Thyroid gland (tissue), 4 donors: ENCODE data around the gene SVOPL. TPM values are rescaled to one million over a fixed set of nuclear protein-coding genes. Genes with fewer than 3 reads are reported as not detected.

ENCODE experiments used
- DNase-seq, 2 donors: peaks; one replicate each; pipeline ENCODE4 v3.0.0-alpha.2; 2019
- H3K27ac ChIP-seq, 3 donors: fragments of 200-600 bp; sonication (generic); 1 replicate in 2 of 3; 2 replicates in 1 of 3; pipeline ENCODE4 v1.5.1; 2016 to 2019; ENCODE audit warnings: mild to moderate bottlenecking in 1 of 3, moderate library complexity in 1 of 3
- H3K27me3 ChIP-seq: fragments of 200-600 bp; sonication (generic); one replicate; pipeline ENCODE4 v1.5.1; 2019
- H3K36me3 ChIP-seq, 2 donors: fragments of 200-600 bp; sonication (generic); one replicate each; pipeline ENCODE4 v1.5.1; 2016 to 2019
- H3K4me1 ChIP-seq, 2 donors: fragments of 200-600 bp; sonication (generic); one replicate each; pipeline ENCODE4 v1.5.1; 2017 to 2019
- H3K4me3 ChIP-seq, 3 donors: fragments of 200-600 bp; sonication (generic); replicated peaks in 1 of 3; 1 replicate in 2 of 3; 2 replicates in 1 of 3; pipeline ENCODE4 v1.5.1; 2016; ENCODE audit warnings: mild to moderate bottlenecking in 1 of 3
- H3K9me3 ChIP-seq: fragments of 200-600 bp; sonication (generic); one replicate; pipeline ENCODE4 v1.5.1; 2017
- POLR2A ChIP-seq, 2 donors: fragments of 450-650 bp; IDR thresholded peaks; one replicate each; pipeline ENCODE4 v1.6.1; 2017; ENCODE audit warnings: antibody characterized with exemption in 2 of 2, mild to moderate bottlenecking in 2 of 2, moderate library complexity in 1 of 2
- WGBS, 2 donors: methylation state at CpG; one replicate each; pipeline ENCODE4 v1.1.5; 2017; 5-methylcytosine and 5-hydroxymethylcytosine counted together
- intact Hi-C: fragments of 100-400 bp; cut with DNase I; formaldehyde crosslinking; loops from one replicate; pipeline ENCODE4 v1.15.1; 2023
- total RNA-seq, 4 donors: library from RNA; depleted of rRNA; stranded (reverse); fragments of >200 nt; gene quantifications; one replicate each; pipeline ENCODE4 v1.2.3, GENCODE V29; 2016
- TF ChIP-seq, protein P1 (sequence below), 6 experiments: fragments of 200-600 bp in 3 of 6; fragments of 450-650 bp in 3 of 6; sonication (generic) in 3 of 6; IDR thresholded peaks; one replicate each; pipeline ENCODE4 v1.5.1; 2016 to 2019; ENCODE audit warnings: antibody characterized with exemption in 6 of 6, mild to moderate bottlenecking in 2 of 6, inconsistent platforms in 1 of 6, moderate library complexity in 1 of 6

SVOPL gene, protein sequence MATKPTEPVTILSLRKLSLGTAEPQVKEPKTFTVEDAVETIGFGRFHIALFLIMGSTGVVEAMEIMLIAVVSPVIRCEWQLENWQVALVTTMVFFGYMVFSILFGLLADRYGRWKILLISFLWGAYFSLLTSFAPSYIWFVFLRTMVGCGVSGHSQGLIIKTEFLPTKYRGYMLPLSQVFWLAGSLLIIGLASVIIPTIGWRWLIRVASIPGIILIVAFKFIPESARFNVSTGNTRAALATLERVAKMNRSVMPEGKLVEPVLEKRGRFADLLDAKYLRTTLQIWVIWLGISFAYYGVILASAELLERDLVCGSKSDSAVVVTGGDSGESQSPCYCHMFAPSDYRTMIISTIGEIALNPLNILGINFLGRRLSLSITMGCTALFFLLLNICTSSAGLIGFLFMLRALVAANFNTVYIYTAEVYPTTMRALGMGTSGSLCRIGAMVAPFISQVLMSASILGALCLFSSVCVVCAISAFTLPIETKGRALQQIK
- under 1 TPM in 1 of 4 donors, not detected in 3; 0.10 TPM for total RNA-seq

DNA sequence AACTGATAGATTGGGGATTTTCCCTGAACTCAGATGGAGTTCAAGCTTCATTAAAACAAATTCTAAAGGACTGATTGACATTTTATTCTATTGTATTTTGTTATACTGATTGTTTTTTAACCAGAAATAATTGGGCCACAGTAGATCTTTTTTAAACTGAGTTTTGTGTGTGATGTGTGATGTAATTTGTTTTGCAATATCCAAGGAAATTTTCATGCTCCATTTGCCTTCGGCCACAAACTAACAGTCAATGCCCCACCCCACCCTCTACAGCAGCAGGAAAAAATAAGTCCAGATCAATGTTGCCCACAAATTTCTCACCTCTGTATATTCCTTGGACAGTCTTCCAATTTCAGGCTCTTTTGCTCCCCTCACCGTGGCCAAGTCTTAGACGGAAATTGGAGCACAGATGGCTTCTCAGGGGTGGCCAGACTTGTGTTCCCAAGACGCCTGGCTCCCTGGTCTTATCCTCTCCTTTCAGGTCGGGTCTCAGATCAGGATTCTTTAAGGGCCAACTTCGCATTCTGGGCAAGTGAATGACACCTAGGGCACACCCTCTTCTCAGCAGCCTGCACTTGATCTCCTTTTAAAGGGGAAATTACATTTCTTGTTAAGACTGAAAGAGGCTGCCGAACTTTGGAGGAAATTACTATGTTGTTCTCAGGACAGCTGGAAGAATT, at the start of gene SVOPL:
Gene SVOPL (minus strand): TSS at position 506 of the 680 bp plus-strand sequence. CDS start 22,317 bp downstream, outside the sequence.
- no peak within 1 kb of the TSS for H3K27ac ChIP-seq
- H3K4me1 ChIP-seq: no peaks in the 10 kb centered on the region
- H3K4me3 ChIP-seq: no peak within 1 kb of the TSS
- no peaks in the 10 kb centered on the region for H3K9me3 ChIP-seq
- H3K27me3 ChIP-seq: no peaks in the 10 kb centered on the region
- intact Hi-C loops: no loop called here
- no peak for DNase-seq
- H3K36me3 ChIP-seq: no peaks in the 10 kb centered on the region
- 55 to 62% methylated on average over 7 of the region's 7 CpGs for WGBS, 2 donors
- TF ChIP-seq, protein P1, sequence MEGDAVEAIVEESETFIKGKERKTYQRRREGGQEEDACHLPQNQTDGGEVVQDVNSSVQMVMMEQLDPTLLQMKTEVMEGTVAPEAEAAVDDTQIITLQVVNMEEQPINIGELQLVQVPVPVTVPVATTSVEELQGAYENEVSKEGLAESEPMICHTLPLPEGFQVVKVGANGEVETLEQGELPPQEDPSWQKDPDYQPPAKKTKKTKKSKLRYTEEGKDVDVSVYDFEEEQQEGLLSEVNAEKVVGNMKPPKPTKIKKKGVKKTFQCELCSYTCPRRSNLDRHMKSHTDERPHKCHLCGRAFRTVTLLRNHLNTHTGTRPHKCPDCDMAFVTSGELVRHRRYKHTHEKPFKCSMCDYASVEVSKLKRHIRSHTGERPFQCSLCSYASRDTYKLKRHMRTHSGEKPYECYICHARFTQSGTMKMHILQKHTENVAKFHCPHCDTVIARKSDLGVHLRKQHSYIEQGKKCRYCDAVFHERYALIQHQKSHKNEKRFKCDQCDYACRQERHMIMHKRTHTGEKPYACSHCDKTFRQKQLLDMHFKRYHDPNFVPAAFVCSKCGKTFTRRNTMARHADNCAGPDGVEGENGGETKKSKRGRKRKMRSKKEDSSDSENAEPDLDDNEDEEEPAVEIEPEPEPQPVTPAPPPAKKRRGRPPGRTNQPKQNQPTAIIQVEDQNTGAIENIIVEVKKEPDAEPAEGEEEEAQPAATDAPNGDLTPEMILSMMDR (IDR thresholded peaks at IDR 0.05): no peak
- TF ChIP-seq POLR2A (IDR thresholded peaks at IDR 0.05): no peak

DNA sequence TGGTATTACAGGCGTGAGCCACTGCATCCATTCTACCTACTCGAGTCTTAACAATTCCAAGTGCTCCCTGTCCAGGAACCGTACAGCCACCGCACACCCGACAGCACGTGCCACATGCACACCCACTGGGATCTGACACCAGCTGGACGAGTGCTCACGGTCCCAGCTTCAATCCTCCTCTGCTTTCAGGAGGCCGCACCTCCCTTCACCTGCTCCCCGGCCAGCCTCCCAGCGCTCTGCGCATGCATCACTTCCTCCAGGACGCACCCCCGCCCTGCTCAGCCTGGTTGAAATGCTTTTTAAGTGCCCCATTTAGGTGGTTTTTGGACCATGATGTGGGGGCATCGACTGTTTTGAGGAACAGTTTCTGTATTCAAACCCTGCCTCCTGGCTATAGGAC, 49.3 kb upstream of the SVOPL start:
- WGBS, 2 donors: 96% methylated on average over 15 of the region's 15 CpGs
- no peak for DNase-seq
- TF ChIP-seq, protein P1 (IDR thresholded peaks at IDR 0.05): no peak
- no peak for TF ChIP-seq POLR2A (IDR thresholded peaks at IDR 0.05)
- intact Hi-C loops: no loop called here
- H3K27me3 ChIP-seq: no peaks in the 10 kb centered on the region
- no peaks in the 10 kb centered on the region for H3K9me3 ChIP-seq
- peaks cover 0 to 10% of the 10 kb centered on the region in 2 donors for H3K4me1 ChIP-seq
- H3K4me3 ChIP-seq: no peak overlapping the region
- H3K36me3 ChIP-seq: no peaks in the 10 kb centered on the region
- H3K27ac ChIP-seq: no peak overlapping the region

DNA sequence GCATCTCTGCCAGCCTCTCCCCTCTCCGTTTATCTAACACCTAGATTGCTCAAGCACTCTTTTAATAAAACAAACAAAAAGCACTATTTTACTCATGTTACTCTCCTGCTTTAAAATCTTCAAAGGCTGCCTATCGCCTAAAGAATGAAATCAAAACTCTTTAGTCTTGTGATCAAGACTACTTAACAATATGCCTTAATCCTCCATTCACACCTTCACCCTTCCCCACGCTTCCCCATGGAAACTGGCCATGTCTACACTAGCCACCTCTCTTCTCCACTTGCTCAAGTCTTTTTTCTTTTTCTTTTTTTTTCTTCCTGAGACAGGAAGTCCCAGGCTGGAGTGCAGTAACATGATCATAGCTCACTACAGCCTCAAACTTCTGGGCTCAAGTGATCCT, 48.8 kb upstream of the SVOPL start:
- no peak overlapping the region for H3K27ac ChIP-seq
- no peak for DNase-seq
- H3K27me3 ChIP-seq: no peaks in the 10 kb centered on the region
- no peaks in the 10 kb centered on the region for H3K9me3 ChIP-seq
- peaks cover 0 to 10% of the 10 kb centered on the region in 2 donors for H3K4me1 ChIP-seq
- no peak overlapping the region for H3K4me3 ChIP-seq
- no peaks in the 10 kb centered on the region for H3K36me3 ChIP-seq
- intact Hi-C loops: no loop called here
- 54 to 68% methylated on average over 3 of the region's 3 CpGs for WGBS, 2 donors
- no peak for TF ChIP-seq POLR2A (IDR thresholded peaks at IDR 0.05)
- TF ChIP-seq, protein P1 (IDR thresholded peaks at IDR 0.05): no peak

DNA sequence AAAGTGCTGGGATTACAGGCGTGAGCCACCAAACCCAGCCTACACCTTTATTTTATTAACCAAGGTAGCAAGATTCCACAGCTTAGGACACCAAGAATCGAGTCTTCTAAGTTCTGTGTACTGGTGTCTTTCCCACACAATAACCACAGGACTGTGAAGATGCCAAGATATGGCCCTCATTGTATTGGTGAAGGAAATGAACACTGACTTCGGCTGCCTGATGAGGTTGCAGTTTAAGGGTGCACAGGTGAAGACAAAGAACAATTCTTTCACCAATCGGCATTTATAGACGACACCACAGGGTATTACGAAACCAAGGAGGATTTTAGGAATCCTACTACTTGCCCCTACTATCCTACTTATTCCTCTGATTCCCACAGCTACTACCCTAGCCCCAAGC, 47.5 kb upstream of the SVOPL start:
- H3K27me3 ChIP-seq: no peaks in the 10 kb centered on the region
- H3K4me1 ChIP-seq: peaks cover 0 to 10% of the 10 kb centered on the region in 2 donors
- H3K9me3 ChIP-seq: no peaks in the 10 kb centered on the region
- intact Hi-C loops: no loop called here
- TF ChIP-seq, protein P1 (IDR thresholded peaks at IDR 0.05): no peak
- no peak for TF ChIP-seq POLR2A (IDR thresholded peaks at IDR 0.05)
- DNase-seq: no peak
- H3K4me3 ChIP-seq: no peak overlapping the region
- no peaks in the 10 kb centered on the region for H3K36me3 ChIP-seq
- H3K27ac ChIP-seq: no peak overlapping the region
- WGBS, 2 donors: 92 to 93% methylated on average over 6 of the region's 6 CpGs

DNA sequence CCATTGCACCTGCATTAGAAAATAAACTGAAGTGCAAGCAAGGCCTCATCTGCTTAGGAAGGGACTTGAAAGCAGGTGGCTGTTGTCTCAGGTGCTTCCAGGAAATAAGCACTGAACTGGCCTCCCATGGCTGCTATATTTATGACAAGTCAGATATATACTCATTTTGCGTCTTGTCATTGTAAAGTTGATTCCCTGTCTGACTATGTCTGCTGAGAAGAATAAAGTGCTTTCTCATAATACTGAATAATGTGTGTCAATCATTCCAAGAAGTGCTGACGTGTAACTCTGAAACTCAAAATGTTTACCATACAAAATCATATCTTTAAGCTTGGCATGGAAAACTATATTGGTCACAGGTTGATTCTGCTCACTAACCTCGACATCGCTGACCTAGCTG, 44.9 kb upstream of the SVOPL start:
- no peak for DNase-seq
- H3K36me3 ChIP-seq: no peaks in the 10 kb centered on the region
- H3K27ac ChIP-seq: no peak overlapping the region
- no peak overlapping the region for H3K4me3 ChIP-seq
- TF ChIP-seq, protein P1 (IDR thresholded peaks at IDR 0.05): no peak
- TF ChIP-seq POLR2A (IDR thresholded peaks at IDR 0.05): no peak
- WGBS, 2 donors: 87 to 95% methylated on average over 4 of the region's 4 CpGs
- no peaks in the 10 kb centered on the region for H3K4me1 ChIP-seq
- no peaks in the 10 kb centered on the region for H3K27me3 ChIP-seq
- H3K9me3 ChIP-seq: no peaks in the 10 kb centered on the region
- intact Hi-C loops: no loop called here
